ENCODE measurements around the gene CREBRF.

DNA sequence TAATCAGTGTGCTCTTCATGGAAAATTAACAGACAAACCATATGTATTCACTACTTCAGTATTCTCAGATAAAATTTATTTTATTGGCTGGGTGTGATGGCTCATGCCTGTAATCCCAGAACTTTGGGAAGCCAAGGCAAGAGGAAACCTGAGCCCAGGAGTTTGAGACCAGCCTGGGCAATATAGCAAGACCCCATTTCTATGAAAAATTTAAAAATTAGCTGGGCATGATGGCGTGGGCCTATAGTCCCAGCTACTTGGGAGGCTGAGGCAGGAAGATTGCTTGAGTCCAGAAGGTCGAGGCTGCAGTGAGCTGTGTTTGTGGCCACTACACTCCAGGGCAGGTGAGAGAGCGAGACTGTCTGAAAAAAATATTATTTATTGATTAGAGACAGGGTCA is 23.4 kb upstream of the CREBRF start:
- no peak for TF ChIP-seq POLR2A (IDR thresholded peaks at IDR 0.05)
- TF ChIP-seq, protein P1, sequence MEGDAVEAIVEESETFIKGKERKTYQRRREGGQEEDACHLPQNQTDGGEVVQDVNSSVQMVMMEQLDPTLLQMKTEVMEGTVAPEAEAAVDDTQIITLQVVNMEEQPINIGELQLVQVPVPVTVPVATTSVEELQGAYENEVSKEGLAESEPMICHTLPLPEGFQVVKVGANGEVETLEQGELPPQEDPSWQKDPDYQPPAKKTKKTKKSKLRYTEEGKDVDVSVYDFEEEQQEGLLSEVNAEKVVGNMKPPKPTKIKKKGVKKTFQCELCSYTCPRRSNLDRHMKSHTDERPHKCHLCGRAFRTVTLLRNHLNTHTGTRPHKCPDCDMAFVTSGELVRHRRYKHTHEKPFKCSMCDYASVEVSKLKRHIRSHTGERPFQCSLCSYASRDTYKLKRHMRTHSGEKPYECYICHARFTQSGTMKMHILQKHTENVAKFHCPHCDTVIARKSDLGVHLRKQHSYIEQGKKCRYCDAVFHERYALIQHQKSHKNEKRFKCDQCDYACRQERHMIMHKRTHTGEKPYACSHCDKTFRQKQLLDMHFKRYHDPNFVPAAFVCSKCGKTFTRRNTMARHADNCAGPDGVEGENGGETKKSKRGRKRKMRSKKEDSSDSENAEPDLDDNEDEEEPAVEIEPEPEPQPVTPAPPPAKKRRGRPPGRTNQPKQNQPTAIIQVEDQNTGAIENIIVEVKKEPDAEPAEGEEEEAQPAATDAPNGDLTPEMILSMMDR (IDR thresholded peaks at IDR 0.05): no peak

Measured in right lobe of liver (tissue), 4 donors.